Peyer's patch (tissue), 4 donors: ENCODE measurements around the gene YY1. TPM values are rescaled to one million over a fixed set of nuclear protein-coding genes. Genes with fewer than 3 reads are reported as not detected.
A peak's percentile ranks its signal among the peaks of the same experiment; 100 is the strongest.
"Not testable (repeated sequence)": the region's sequence is repeated elsewhere in the genome, so short reads cannot be mapped to it uniquely, and the experiment has no call there.

Experiments
- DNase-seq, 3 donors: peaks; one replicate each; pipeline ENCODE4 v3.0.0-alpha.2; 2017 to 2019
- H3K27ac ChIP-seq, 4 donors: fragments of 200-600 bp; sonication (generic); one replicate each; pipeline ENCODE4 v1.5.1; 2016 to 2019
- H3K27me3 ChIP-seq, 2 donors: fragments of 200-600 bp; sonication (generic); one replicate each; pipeline ENCODE4 v1.5.1; 2019
- H3K36me3 ChIP-seq, 3 donors: fragments of 200-600 bp; sonication (generic); one replicate each; pipeline ENCODE4 v1.5.1; 2016 to 2019
- H3K4me1 ChIP-seq, 4 donors: fragments of 200-600 bp; sonication (generic); one replicate each; pipeline ENCODE4 v1.5.1; 2016 to 2019
- H3K4me3 ChIP-seq, 4 donors: fragments of 200-600 bp; sonication (generic); 1 replicate in 3 of 4; 2 replicates in 1 of 4; pipeline ENCODE4 v1.5.1; 2016 to 2019; ENCODE audit warnings: mild to moderate bottlenecking in 1 of 4
- H3K9me3 ChIP-seq, 4 donors: fragments of 200-600 bp; sonication (generic); one replicate each; pipeline ENCODE4 v1.5.1; 2016 to 2019; ENCODE audit warnings: mild to moderate bottlenecking in 1 of 4
- POLR2A ChIP-seq, 2 donors: fragments of 450-650 bp; IDR thresholded peaks; one replicate each; pipeline ENCODE4 v1.5.1; 2017; ENCODE audit warnings: antibody characterized with exemption in 2 of 2, mild to moderate bottlenecking in 2 of 2, moderate library complexity in 2 of 2
- total RNA-seq, 4 donors: library from RNA; depleted of rRNA; stranded (reverse); fragments of >200 nt; gene quantifications; one replicate each; pipeline ENCODE4 v1.1.0, GENCODE V29; 2016
- TF ChIP-seq, protein P1 (sequence below), 6 experiments: fragments of 450-650 bp in 4 of 6; fragments of 200-600 bp in 2 of 6; sonication (generic) in 1 of 6; IDR thresholded peaks; one replicate each; pipeline ENCODE4 v1.5.1; 2017 to 2019; ENCODE audit warnings: antibody characterized with exemption in 6 of 6, mild to moderate bottlenecking in 3 of 6, moderate library complexity in 1 of 6

Gene YY1
- total RNA-seq, 4 donors from 2014 or later: 42.0 to 63.5 (median 50.9) TPM

DNA sequence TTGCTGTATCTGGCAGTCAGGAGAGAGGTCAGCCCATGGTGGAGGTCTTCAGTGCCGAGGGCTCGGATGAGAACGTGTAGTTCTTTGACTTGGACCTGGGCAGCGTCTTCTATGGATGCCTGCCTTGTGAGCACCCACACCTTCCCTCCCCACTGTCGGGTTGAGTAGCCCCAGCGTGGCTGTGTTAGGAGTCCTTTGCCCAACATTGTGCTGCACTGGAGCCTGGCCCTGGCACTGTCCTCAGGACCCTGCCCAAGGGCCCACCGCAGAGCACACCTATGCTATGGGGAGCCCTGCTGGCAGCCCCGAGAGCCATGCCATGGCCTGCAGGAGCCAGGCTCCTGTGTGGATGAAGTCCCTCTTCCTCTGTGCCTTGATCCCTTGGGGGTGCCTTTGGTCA, 40.6 kb downstream of the YY1 start:
- Histone ChIP-seq H3K27me3 (no peaks in the 10 kb centered on the region), H3K4me1 (peaks cover 0 to 13% (median 0%) of the 10 kb centered on the region in 4 donors), H3K36me3 (peaks cover 0 to 17% (median 0%) of the 10 kb centered on the region in 3 donors), H3K27ac (no peak overlapping the region), H3K4me3 (no peak overlapping the region), H3K9me3 (no peaks in the 10 kb centered on the region)
- peak in 1 of 3 donors; percentile 43 for DNase-seq
- no peak for TF ChIP-seq POLR2A (IDR thresholded peaks at IDR 0.05)
- TF ChIP-seq, protein P1, sequence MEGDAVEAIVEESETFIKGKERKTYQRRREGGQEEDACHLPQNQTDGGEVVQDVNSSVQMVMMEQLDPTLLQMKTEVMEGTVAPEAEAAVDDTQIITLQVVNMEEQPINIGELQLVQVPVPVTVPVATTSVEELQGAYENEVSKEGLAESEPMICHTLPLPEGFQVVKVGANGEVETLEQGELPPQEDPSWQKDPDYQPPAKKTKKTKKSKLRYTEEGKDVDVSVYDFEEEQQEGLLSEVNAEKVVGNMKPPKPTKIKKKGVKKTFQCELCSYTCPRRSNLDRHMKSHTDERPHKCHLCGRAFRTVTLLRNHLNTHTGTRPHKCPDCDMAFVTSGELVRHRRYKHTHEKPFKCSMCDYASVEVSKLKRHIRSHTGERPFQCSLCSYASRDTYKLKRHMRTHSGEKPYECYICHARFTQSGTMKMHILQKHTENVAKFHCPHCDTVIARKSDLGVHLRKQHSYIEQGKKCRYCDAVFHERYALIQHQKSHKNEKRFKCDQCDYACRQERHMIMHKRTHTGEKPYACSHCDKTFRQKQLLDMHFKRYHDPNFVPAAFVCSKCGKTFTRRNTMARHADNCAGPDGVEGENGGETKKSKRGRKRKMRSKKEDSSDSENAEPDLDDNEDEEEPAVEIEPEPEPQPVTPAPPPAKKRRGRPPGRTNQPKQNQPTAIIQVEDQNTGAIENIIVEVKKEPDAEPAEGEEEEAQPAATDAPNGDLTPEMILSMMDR (IDR thresholded peaks at IDR 0.05): no peak

DNA sequence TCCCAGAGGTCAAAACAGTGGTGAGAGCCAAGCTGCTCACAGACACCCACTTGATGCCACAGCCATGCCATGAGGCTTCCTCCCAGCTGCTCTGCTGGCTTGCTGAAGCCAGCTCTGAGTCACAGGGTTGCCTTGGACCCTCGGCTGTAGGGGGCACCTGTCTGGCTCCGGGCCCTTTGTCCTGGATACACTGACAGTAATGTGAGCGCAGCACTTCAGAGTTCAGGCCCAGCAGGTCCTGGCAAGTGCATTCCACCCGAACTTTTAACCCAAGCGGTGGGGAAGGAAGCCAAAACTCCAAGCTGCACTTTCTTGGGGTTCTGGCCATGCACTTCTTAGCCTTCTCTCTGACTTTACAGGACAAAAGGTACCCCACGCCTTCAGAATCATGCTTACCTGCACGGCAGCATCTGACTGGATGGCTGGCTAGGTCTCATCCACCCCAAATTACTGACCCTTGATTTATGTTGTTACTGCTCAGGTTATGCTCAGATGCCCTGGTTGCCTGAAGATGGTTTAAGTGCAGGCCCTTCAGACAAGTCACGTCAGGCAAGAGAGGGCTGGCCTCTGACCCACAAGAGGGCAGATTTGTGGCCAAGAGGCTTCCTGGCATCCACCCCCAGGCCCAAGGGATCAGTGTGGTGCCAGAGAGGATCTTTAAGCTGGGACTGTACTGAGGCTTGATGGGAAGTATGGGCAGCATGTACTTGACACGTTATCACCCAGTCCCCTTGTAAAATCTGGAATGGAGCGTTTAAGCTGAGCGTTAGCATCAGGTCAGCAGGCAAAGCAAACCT, 42.5 kb downstream of the YY1 start:
- peak in 1 of 3 donors; percentile 43 for DNase-seq
- H3K4me1 ChIP-seq: peaks cover 0 to 25% (median 2%) of the 10 kb centered on the region in 4 donors

DNA sequence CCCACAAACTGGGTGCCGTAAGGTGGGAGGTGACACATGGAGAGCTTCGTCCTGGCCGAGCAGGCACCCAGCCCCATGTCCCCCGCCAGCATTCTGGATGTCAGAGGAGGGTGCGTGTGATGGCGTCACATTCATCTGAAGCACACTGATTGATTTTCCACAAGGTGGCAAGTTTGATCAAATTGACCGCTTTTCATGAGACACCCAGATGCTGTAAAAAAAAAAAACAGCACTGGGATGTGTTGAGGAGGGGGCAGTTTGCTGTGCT, 43.1 kb downstream of the YY1 start:
- no peak for DNase-seq
- TF ChIP-seq, protein P1 (IDR thresholded peaks at IDR 0.05): no peak
- no peak for TF ChIP-seq POLR2A (IDR thresholded peaks at IDR 0.05)
- H3K27ac ChIP-seq: no peak overlapping the region

More for the DNA sequence above, 42.5 kb downstream of the YY1 start:
- no peaks in the 10 kb centered on the region for H3K9me3 ChIP-seq
- H3K4me3 ChIP-seq: no peak overlapping the region
- TF ChIP-seq POLR2A (IDR thresholded peaks at IDR 0.05): no peak
- TF ChIP-seq, protein P1 (IDR thresholded peaks at IDR 0.05): no peak
- H3K36me3 ChIP-seq: peaks cover 0 to 9% (median 0%) of the 10 kb centered on the region in 3 donors
- H3K27me3 ChIP-seq: no peaks in the 10 kb centered on the region
- no peak overlapping the region for H3K27ac ChIP-seq

DNA sequence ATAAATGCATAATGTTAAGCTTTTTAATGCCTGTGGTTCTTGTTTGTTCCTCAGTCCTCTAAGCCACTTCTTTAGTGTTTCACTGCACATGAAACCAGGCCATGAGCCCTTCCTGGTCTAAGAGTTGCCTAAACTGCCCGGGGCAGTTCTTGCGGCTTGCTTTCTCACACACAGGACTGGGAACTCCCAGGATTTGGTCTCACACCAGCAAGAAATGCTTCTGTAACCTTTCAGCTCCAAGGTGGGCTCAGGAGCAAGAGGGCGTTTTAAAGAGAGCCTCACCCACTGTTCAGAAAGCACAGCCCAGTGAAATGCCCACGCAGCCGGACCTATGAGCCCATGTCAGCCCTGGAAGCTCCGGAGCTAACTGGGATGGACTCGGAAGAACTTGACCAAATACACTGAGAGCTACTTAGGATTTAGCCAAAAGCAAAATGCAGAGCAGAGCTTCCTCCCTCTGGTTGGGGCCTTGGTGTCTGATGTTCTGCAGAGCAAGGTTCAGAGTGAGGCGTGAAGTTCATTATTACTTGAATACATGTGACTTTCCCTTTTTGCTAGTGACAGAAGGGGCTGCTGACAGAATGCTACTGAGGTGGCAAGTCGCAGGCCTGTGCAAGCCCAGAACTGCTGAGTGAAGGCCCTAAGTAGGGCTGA, 43.9 kb downstream of the YY1 start:
- H3K36me3 ChIP-seq: peaks cover 0 to 6% (median 0%) of the 10 kb centered on the region in 3 donors
- no peak overlapping the region for H3K4me3 ChIP-seq
- H3K27ac ChIP-seq: no peak overlapping the region
- no peaks in the 10 kb centered on the region for H3K9me3 ChIP-seq
- H3K27me3 ChIP-seq: no peaks in the 10 kb centered on the region
- peak in 1 of 3 donors; percentile 39 for DNase-seq
- peaks cover 0 to 25% (median 2%) of the 10 kb centered on the region in 4 donors for H3K4me1 ChIP-seq
- TF ChIP-seq, protein P1 (IDR thresholded peaks at IDR 0.05): no peak
- no peak for TF ChIP-seq POLR2A (IDR thresholded peaks at IDR 0.05)

More for the DNA sequence above, 43.1 kb downstream of the YY1 start:
- peaks cover 0 to 25% (median 2%) of the 10 kb centered on the region in 4 donors for H3K4me1 ChIP-seq
- no peaks in the 10 kb centered on the region for H3K27me3 ChIP-seq
- no peaks in the 10 kb centered on the region for H3K9me3 ChIP-seq
- no peak overlapping the region for H3K4me3 ChIP-seq
- peaks cover 0 to 6% (median 0%) of the 10 kb centered on the region in 3 donors for H3K36me3 ChIP-seq

DNA sequence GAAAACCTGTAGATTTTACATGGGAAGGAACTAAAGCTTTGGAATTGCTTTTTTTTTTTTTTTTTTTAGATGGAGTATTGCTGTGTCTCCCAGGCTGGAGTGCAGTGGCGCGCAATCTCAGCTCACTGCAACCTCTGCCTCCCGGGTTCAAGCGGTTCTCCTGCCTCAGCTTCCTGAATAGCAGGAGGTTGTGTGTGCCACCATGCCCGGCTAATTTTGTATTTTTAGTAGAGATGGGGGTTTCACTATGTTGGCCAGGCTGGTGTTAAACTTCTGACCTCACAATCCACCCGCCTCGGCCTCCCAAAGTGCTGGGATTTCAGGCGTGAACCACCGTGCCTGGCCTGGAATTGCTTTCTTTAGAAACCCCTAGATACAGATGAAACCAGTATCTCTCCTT, 44.5 kb downstream of the YY1 start:
- DNase-seq: peak in 2 of 3 donors; percentile 11 to 37
- H3K27ac ChIP-seq, H3K4me3 ChIP-seq, H3K9me3 ChIP-seq, H3K27me3 ChIP-seq, H3K36me3 ChIP-seq: not testable (repeated sequence)
- H3K4me1 ChIP-seq: peaks cover 0 to 23% (median 2%) of the 10 kb centered on the region in 4 donors
